Loucy (cell line): Measurements from ENCODE around the gene ZFP90.
"Not testable (repeated sequence)": the region's sequence is repeated elsewhere in the genome, so short reads cannot be mapped to it uniquely, and the experiment has no call there.

ENCODE experiments used
- H2AFZ ChIP-seq: fragments of 200-600 bp; sonication (generic); 2 replicates; pipeline ENCODE4 v1.6.0; 2016; ENCODE audit warnings: antibody characterized with exemption, mild to moderate bottlenecking, low read length, moderate library complexity
- H3F3A ChIP-seq: fragments of 200-600 bp; 2 replicates; pipeline ENCODE4 v1.6.0; 2016; ENCODE audit warnings: antibody characterized with exemption, low read depth, mild to moderate bottlenecking
- H3K27me3 ChIP-seq: fragments of 200-600 bp; sonication (generic); 2 replicates; pipeline ENCODE4 v1.6.1; 2014; ENCODE audit warnings: low read length, mild to moderate bottlenecking; ENCODE audit not compliant: insufficient read depth, poor library complexity, severe bottlenecking
- H3K36me3 ChIP-seq: fragments of 200-600 bp; sonication (generic); 2 replicates; pipeline ENCODE4 v1.6.1; 2016; ENCODE audit warnings: low read length; ENCODE audit not compliant: insufficient read depth
- H3K4me1 ChIP-seq: fragments of 200-600 bp; sonication (generic); 2 replicates; pipeline ENCODE4 v1.5.1; 2014; ENCODE audit warnings: low read length, mild to moderate bottlenecking; ENCODE audit not compliant: insufficient read depth, poor library complexity, severe bottlenecking
- H3K4me2 ChIP-seq: fragments of 200-600 bp; sonication (generic); 2 replicates; pipeline ENCODE4 v1.6.0; 2014; ENCODE audit warnings: antibody characterized with exemption, low read length, low read depth, mild to moderate bottlenecking; ENCODE audit not compliant: poor library complexity, severe bottlenecking
- H3K4me3 ChIP-seq: fragments of 200-600 bp; sonication (generic); 2 replicates; pipeline ENCODE4 v1.5.1; 2014; ENCODE audit warnings: low read length, mild to moderate bottlenecking, mixed read lengths; ENCODE audit not compliant: poor library complexity, severe bottlenecking
- H3K79me2 ChIP-seq: fragments of 200-600 bp; sonication (generic); 2 replicates; pipeline ENCODE4 v1.6.1; 2014; ENCODE audit warnings: low read length; ENCODE audit not compliant: insufficient read depth
- H3K9ac ChIP-seq: fragments of 200-600 bp; sonication (generic); 2 replicates; pipeline ENCODE4 v1.6.0; 2014; ENCODE audit warnings: mild to moderate bottlenecking, low read depth, low read length, moderate library complexity; ENCODE audit not compliant: poor library complexity, severe bottlenecking
- H3K9me2 ChIP-seq: fragments of 200-600 bp; sonication (generic); replicated peaks from 2 replicates; pipeline ENCODE4 v1.6.1; 2016; ENCODE audit warnings: low read depth, low read length, mixed read lengths
- H3K9me3 ChIP-seq: fragments of 200-600 bp; sonication (generic); 2 replicates; pipeline ENCODE4 v1.6.1; 2014; ENCODE audit warnings: mild to moderate bottlenecking, antibody characterized with exemption, low read length, low read depth; ENCODE audit not compliant: insufficient read depth
- H4K20me1 ChIP-seq: fragments of 200-600 bp; sonication (generic); 2 replicates; pipeline ENCODE4 v1.6.0; 2014; ENCODE audit warnings: antibody characterized with exemption, low read length, mild to moderate bottlenecking; ENCODE audit not compliant: insufficient read depth, poor library complexity, severe bottlenecking
- CTCF ChIP-seq: fragments of 200-600 bp; sonication (generic); conservative IDR thresholded peaks from 2 replicates; pipeline ENCODE4 v1.5.1; 2014; ENCODE audit warnings: mild to moderate bottlenecking, antibody characterized with exemption, low read length
- EZH2phosphoT487 ChIP-seq: fragments of 200-600 bp; IDR thresholded peaks from 2 replicates; pipeline ENCODE4 v1.6.1; 2018; ENCODE audit warnings: antibody characterized with exemption, mild to moderate bottlenecking, moderate library complexity, borderline replicate concordance

ZFP90 gene

DNA sequence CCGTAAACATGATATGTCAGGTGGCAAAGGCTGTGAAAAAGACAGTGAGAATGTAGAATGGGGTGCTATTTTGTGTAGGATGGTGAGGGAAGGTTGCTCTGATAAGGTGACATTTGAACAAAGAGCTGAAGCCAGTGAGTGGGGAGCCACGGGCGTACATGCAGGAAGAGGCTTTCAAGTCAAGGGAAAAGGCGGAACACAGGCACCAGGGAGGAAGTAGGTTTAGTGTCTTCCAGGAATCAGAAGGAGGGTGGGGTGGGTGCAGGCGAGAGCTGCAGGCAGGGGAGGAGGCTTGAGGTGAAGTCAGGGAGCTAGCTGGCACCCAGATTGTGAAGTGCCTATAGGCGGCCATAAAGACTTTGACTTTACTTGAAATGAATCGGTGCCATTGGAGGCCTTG, 14.1 kb downstream of the ZFP90 start:
- H4K20me1 ChIP-seq = no peaks in the 10 kb centered on the region
- H3K4me1 ChIP-seq = peaks cover 7% of the 10 kb centered on the region
- no peaks in the 10 kb centered on the region; the same call in 1 of the 2 replicates for H3K36me3 ChIP-seq
- TF ChIP-seq CTCF (no peak), EZH2phosphoT487 (no peak)
- no peak overlapping the region for H2AFZ ChIP-seq
- H3K9me3 ChIP-seq = no peaks in the 10 kb centered on the region; the same call in 1 of the 2 replicates
- H3K27me3 ChIP-seq = no peaks in the 10 kb centered on the region
- H3K9ac ChIP-seq = no peak overlapping the region
- H3K4me3 ChIP-seq = no peak overlapping the region
- H3K9me2 ChIP-seq = no peaks in the 10 kb centered on the region
- H3K4me2 ChIP-seq = no peak overlapping the region
- no peaks in the 10 kb centered on the region for H3K79me2 ChIP-seq
- H3F3A ChIP-seq = no peaks in the 10 kb centered on the region

DNA sequence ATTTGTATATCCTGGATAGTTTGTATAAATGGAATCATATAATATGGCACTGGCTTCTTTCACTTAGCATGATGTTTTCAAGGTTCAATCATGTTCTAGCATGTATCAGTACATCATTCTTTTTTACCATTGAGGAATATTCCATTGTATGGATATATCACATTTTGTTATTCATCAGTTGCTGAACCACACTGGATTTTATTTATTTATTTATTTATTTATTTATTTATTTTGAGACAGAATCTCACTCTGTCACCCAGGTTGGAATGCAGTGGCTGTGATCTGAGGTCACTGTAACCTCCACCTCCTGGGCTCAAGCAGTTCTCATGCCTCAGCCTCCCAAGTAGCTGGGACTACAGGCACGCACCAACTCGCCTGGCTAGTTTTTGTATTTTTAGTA, 21.2 kb downstream of the ZFP90 start:
- not testable (repeated sequence) for H3K4me3 ChIP-seq, H3K27me3 ChIP-seq, H2AFZ ChIP-seq, H3K4me1 ChIP-seq, H3K79me2 ChIP-seq, H3F3A ChIP-seq, H3K9ac ChIP-seq, H4K20me1 ChIP-seq, H3K4me2 ChIP-seq, H3K9me2 ChIP-seq
- Histone ChIP-seq H3K36me3 (peaks cover 35% of the 10 kb centered on the region; the same call in 1 of the 2 replicates), H3K9me3 (peaks cover 47% of the 10 kb centered on the region)

DNA sequence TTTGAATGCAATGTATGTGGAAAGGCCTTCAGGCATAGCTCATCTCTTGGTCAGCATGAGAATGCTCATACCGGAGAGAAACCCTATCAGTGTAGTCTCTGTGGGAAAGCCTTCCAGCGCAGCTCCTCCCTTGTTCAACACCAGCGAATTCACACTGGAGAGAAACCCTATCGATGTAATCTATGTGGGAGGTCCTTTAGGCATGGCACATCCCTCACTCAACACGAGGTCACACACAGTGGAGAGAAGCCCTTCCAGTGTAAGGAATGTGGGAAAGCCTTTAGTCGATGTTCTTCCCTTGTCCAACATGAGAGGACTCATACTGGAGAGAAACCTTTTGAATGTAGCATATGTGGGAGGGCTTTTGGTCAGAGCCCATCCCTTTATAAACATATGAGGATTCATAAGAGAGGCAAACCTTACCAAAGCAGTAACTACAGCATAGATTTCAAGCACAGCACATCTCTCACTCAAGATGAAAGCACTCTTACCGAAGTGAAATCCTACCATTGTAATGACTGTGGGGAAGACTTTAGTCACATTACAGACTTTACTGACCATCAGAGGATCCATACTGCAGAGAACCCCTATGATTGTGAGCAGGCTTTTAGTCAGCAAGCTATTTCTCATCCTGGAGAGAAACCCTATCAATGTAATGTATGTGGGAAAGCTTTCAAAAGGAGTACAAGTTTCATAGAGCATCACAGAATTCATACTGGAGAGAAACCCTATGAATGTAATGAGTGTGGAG, 24.7 kb downstream of the ZFP90 start:
- Histone ChIP-seq H3K27me3 (peaks cover 4% of the 10 kb centered on the region), H3K36me3 (peaks cover 32% of the 10 kb centered on the region; the same call in 1 of the 2 replicates), H3K9me2 (no peaks in the 10 kb centered on the region), H3F3A (no peaks in the 10 kb centered on the region), H3K79me2 (no peaks in the 10 kb centered on the region), H4K20me1 (no peaks in the 10 kb centered on the region), H3K4me1 (no peaks in the 10 kb centered on the region), H3K4me3 (no peak overlapping the region), H2AFZ (no peak overlapping the region), H3K9me3 (peaks cover 72% of the 10 kb centered on the region), H3K4me2 (no peak overlapping the region), H3K9ac (no peak overlapping the region)
- TF ChIP-seq EZH2phosphoT487 (no peak), CTCF (no peak)
